HepG2 (cell line): Measurements from ENCODE around the gene KLF9. TPM values are rescaled to one million over a fixed set of nuclear protein-coding genes. Genes with fewer than 3 reads are reported as not detected.

Source experiments
- ATAC-seq: fragments of 200-7000 bp; cut with Tn5 transposase; 3 replicates; pipeline ENCODE4 v1.9.1; 2020; ENCODE audit warnings: mild to moderate bottlenecking, moderate library complexity
- BruUV-seq: library from RNA; stranded (reverse); fragments of 400-500 nt; replicated peaks from 2 replicates; lab custom pipeline; 2021; lab: Mats Ljungman, UMichigan
- CTCF ChIA-PET: fragments of 300-600 bp; formaldehyde crosslinking; extraction: SDS; loops from one replicate; lab custom pipeline; 2021; ENCODE audit warnings: low total read pairs, inconsistent platforms, low intra/inter-chr PET ratio; lab: Yijun Ruan, JAX
- POLR2A ChIA-PET: fragments of 350-600 bp; sonication (Branson Sonifier 250); formaldehyde crosslinking; loops from one replicate; lab custom pipeline; 2020; ENCODE audit warnings: antibody characterized with exemption, inconsistent platforms; lab: Yijun Ruan, JAX
- DNase-seq: peaks from one replicate; pipeline ENCODE4 v3.0.0-alpha.2; 2015; ENCODE audit warnings: low spot score
- FAIRE-seq: peaks from 3 replicates; lab custom pipeline; 2011; peaks lifted over from hg19 to GRCh38; lab: Jason Lieb, UNC
- H2AFZ ChIP-seq: one replicate; pipeline ENCODE4 v1.6.1; 2011; ENCODE audit warnings: low read length, inconsistent platforms
- H3K27ac ChIP-seq: fragments of 300-600 bp; 3 replicates; pipeline ENCODE4 v1.8.0; 2011; ENCODE audit warnings: mixed run types, mild to moderate bottlenecking, mixed read lengths, low read length, inconsistent platforms; ENCODE audit not compliant: insufficient read depth; ENCODE audit errors: extremely low read length
- H3K27me3 ChIP-seq, 2 experiments: fragments of 200-600 bp in 1 of 2; 2 replicates in 1 of 2; 3 replicates in 1 of 2; pipeline versions ENCODE4 v1.6.0 to v1.8.0; 2011; ENCODE audit warnings: low read length in 2 of 2, mild to moderate bottlenecking in 2 of 2, moderate library complexity in 2 of 2, inconsistent platforms in 1 of 2; ENCODE audit not compliant: insufficient read depth in 2 of 2, control insufficient read depth in 1 of 2
- H3K36me3 ChIP-seq, 2 experiments: fragments of 200-600 bp in 1 of 2; replicated peaks in 1 of 2; 2 replicates in 1 of 2; 3 replicates in 1 of 2; pipeline versions ENCODE4 v1.5.1 to v1.8.0; 2011; ENCODE audit warnings: low read length in 2 of 2, inconsistent platforms in 1 of 2; ENCODE audit not compliant: insufficient read depth in 2 of 2, control insufficient read depth in 1 of 2
- H3K4me1 ChIP-seq: 2 replicates; pipeline ENCODE4 v1.5.1; 2012; ENCODE audit warnings: low read length, inconsistent platforms; ENCODE audit not compliant: insufficient read depth
- H3K4me2 ChIP-seq: 2 replicates; pipeline ENCODE4 v1.6.0; 2011; ENCODE audit warnings: low read depth, low read length, inconsistent platforms
- H3K4me3 ChIP-seq, 3 experiments: fragments of 200-600 bp in 1 of 3; sonication (generic), shearing (Covaris generic) in 1 of 3; replicated peaks in 1 of 3; 2 replicates each; pipeline ENCODE4 v1.5.1; 2011 to 2016; ENCODE audit warnings: low read length in 3 of 3, inconsistent platforms in 2 of 3, low read depth in 2 of 3, mild to moderate bottlenecking in 2 of 3, control low read depth in 1 of 3, mixed read lengths in 1 of 3; ENCODE audit not compliant: insufficient read depth in 1 of 3
- H3K79me2 ChIP-seq: one replicate; pipeline ENCODE4 v1.6.1; 2011; ENCODE audit warnings: low read length, inconsistent platforms; ENCODE audit not compliant: insufficient read depth
- H3K9ac ChIP-seq: 2 replicates; pipeline ENCODE4 v1.6.0; 2011; ENCODE audit warnings: mild to moderate bottlenecking, low read depth, low read length, inconsistent platforms; ENCODE audit not compliant: insufficient read depth
- H3K9me3 ChIP-seq: 2 replicates; pipeline ENCODE4 v1.5.1; 2012; ENCODE audit warnings: mild to moderate bottlenecking, low read length
- H4K20me1 ChIP-seq: 2 replicates; pipeline ENCODE4 v1.6.0; 2011; ENCODE audit warnings: inconsistent platforms, mild to moderate bottlenecking, low read length, moderate library complexity; ENCODE audit not compliant: insufficient read depth
- AGO2 ChIP-seq: fragments of 200-400 bp; formaldehyde crosslinking; optimal IDR thresholded peaks from 2 replicates; pipeline ENCODE3; 2017; ENCODE audit warnings: mild to moderate bottlenecking, low read depth, low read length, moderate library complexity
- CC2D1A ChIP-seq: sonication (generic); formaldehyde crosslinking; IDR thresholded peaks from 2 replicates; pipeline ENCODE4 v1.8.1; 2023; ENCODE audit warnings: mild to moderate bottlenecking, missing genetic modification reagents
- DZIP1 ChIP-seq: sonication (generic); formaldehyde crosslinking; IDR thresholded peaks from 2 replicates; pipeline ENCODE4 v1.5.0; 2020; ENCODE audit warnings: mild to moderate bottlenecking, missing genetic modification reagents
- HCFC1 ChIP-seq: fragments of 150-350 bp; IDR thresholded peaks from 2 replicates; pipeline ENCODE4 v1.6.1; 2014; ENCODE audit warnings: low read depth, low read length
- HMG20B ChIP-seq: conservative IDR thresholded peaks from 2 replicates; pipeline ENCODE4 v1.6.1; 2016; ENCODE audit warnings: missing genetic modification reagents, missing compliant biosample characterization
- MAFK ChIP-seq, 2 experiments: IDR thresholded peaks in 1 of 2; conservative IDR thresholded peaks in 1 of 2; 2 replicates each; pipeline ENCODE4 v1.6.1; 2011; ENCODE audit warnings: improper control_type of control experiment in 2 of 2, low read length in 2 of 2
- MYC ChIP-seq: sonication (generic); formaldehyde crosslinking; IDR thresholded peaks from 2 replicates; pipeline ENCODE4 v1.9.0; 2021; ENCODE audit warnings: missing genetic modification reagents, borderline replicate concordance
- NKX3-1 ChIP-seq: sonication (generic); formaldehyde crosslinking; IDR thresholded peaks from 2 replicates; pipeline ENCODE4 v1.5.0; 2020; ENCODE audit warnings: missing genetic modification reagents
- SNAI1 ChIP-seq: sonication (generic); formaldehyde crosslinking; IDR thresholded peaks from 2 replicates; pipeline ENCODE4 v1.5.0; 2020; ENCODE audit warnings: mild to moderate bottlenecking, missing genetic modification reagents, borderline replicate concordance
- SRSF9 ChIP-seq: fragments of 200-400 bp; formaldehyde crosslinking; IDR thresholded peaks from 2 replicates; pipeline ENCODE4 v1.6.1; 2018; ENCODE audit warnings: borderline replicate concordance, mild to moderate bottlenecking, low read depth, low read length; ENCODE audit not compliant: insufficient read depth, poor library complexity, severe bottlenecking
- THAP7 ChIP-seq: sonication (generic); formaldehyde crosslinking; IDR thresholded peaks from 2 replicates; pipeline ENCODE4 v1.8.1; 2023; ENCODE audit warnings: mild to moderate bottlenecking, missing genetic modification reagents
- ZBTB37 ChIP-seq: sonication (generic); formaldehyde crosslinking; IDR thresholded peaks from 2 replicates; pipeline ENCODE4 v1.4.0; 2020; ENCODE audit warnings: mild to moderate bottlenecking, missing genetic modification reagents
- ZBTB38 ChIP-seq: sonication (generic); formaldehyde crosslinking; IDR thresholded peaks from 2 replicates; pipeline ENCODE4 v1.5.1; 2020; ENCODE audit warnings: mild to moderate bottlenecking, missing genetic modification reagents
- ZNF136 ChIP-seq: sonication (generic); formaldehyde crosslinking; IDR thresholded peaks from 2 replicates; pipeline ENCODE4 v1.8.1; 2022; ENCODE audit warnings: low read depth, mild to moderate bottlenecking, moderate library complexity, missing genetic modification reagents
- ZNF567 ChIP-seq: sonication (generic); formaldehyde crosslinking; IDR thresholded peaks from 2 replicates; pipeline ENCODE4 v1.8.1; 2023; ENCODE audit warnings: mild to moderate bottlenecking, missing genetic modification reagents, borderline replicate concordance
- ZNF607 ChIP-seq: sonication (generic); formaldehyde crosslinking; IDR thresholded peaks from 2 replicates; pipeline ENCODE4 v1.5.1; 2020; ENCODE audit warnings: missing genetic modification reagents, mild to moderate bottlenecking, borderline replicate concordance
- ZNF776 ChIP-seq: sonication (generic); formaldehyde crosslinking; IDR thresholded peaks from 2 replicates; pipeline ENCODE4 v1.4.0; 2020; ENCODE audit warnings: mild to moderate bottlenecking, missing genetic modification reagents
- ZNF781 ChIP-seq: sonication (generic); formaldehyde crosslinking; IDR thresholded peaks from 2 replicates; pipeline ENCODE4 v1.5.1; 2020; ENCODE audit warnings: borderline replicate concordance, mild to moderate bottlenecking, missing genetic modification reagents; ENCODE audit errors: not compliant biosample characterization
- WGBS: methylation state at CpG from one replicate; pipeline ENCODE4 v1.1.6; 2017; ENCODE audit warnings: low lambda C conversion rate; 5-methylcytosine and 5-hydroxymethylcytosine counted together
- in situ Hi-C: cut with HindIII; loops from 2 replicates; pipeline ENCODE4 v1.10.0; 2017; ENCODE audit warnings: low pct_unique_long_range_greater_than_20kb; ENCODE audit not compliant: extremely low pct_ligation_motif_present
- intact Hi-C: fragments of 100-400 bp; cut with micrococcal nuclease; formaldehyde crosslinking; loops from one replicate; pipeline ENCODE4 v1.10.0; 2022; ENCODE audit not compliant: unreplicated experiment
- polyA plus RNA-seq, 8 experiments: library from polyadenylated mRNA; depleted of rRNA in 3 of 8; stranded (reverse) in 7 of 8; unstranded in 1 of 8; fragments of >200 nt; fragmentation: Illumina TruSeq in 4 of 8; extraction: Trizol in 4 of 8; gene quantifications; 2 replicates each; pipeline versions ENCODE4 v1.2.1 to v1.2.3, GENCODE V29; 2011 to 2016; ENCODE audit warnings: low read depth in 4 of 8, missing spikeins in 1 of 8, mixed read lengths in 1 of 8; ENCODE audit not compliant: insufficient read depth in 1 of 8
- total RNA-seq, 5 experiments: library from RNA; depleted of rRNA; stranded (reverse); fragments of >200 nt; fragmentation: Illumina TruSeq; extraction: Trizol; gene quantifications; 2 replicates each; pipeline ENCODE4 v1.2.3, GENCODE V29; 2016; ENCODE audit warnings: low read depth in 1 of 5

KLF9 gene
- total and polyA plus RNA-seq, 2 of the 13 experiments (the other 11 are each of a cell fraction or from before 2014, with no cell fraction given), result 5.7 to 7.2 TPM

DNA sequence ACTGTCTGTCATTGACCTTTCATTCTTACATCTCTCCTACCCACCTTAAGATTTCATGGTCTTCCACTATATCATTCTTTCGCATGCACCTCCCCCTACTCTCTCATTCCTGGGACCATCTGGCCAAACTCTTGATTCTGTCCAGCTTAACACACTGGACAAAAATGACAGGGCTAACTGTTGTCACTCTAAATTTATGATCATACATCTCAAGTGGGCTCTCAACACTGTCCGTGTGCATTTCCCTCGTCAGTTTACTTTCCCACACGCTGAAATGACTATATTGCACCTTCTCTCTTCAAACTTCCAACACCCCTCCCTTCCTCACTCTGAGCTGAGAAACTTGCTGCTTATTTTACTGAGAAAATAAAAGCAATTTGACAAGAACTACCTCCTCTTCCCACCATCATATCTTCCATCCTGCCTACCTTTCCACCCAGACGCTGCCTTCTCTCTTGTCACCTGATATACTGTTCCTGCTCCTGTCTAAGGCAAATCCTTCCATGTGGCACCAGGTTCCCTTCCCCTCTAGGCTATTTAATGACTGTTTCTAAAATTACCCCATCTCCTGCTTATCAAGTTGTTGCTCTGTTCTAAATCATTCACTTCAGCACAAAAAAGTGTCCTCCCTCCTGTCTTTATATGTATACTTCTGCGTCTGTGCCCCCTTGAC is 8.1 kb upstream of the KLF9 start:
- FAIRE-seq (no peak), ATAC-seq (no peak)
- POLR2A ChIA-PET, result interaction anchor here (2.0 to 4.9 kb wide), 4 partner anchors 11 to 57 kb away, joined by 7 to 79 read pairs (median 44); no protein-coding TSS in a partner anchor

More for the DNA sequence above, 8.1 kb upstream of the KLF9 start:
- DNase-seq, result no peak
- no peak overlapping the region for H3K9ac ChIP-seq
- TF ChIP-seq ZBTB38 (no peak), DZIP1 (CRISPR knock-in tag) (no peak), ZNF781 (CRISPR knock-in tag) (no peak), ZBTB37 (CRISPR knock-in tag) (no peak), AGO2 (no peak), ZNF776 (CRISPR knock-in tag) (no peak), MAFK (conservative IDR thresholded peaks at IDR 0.05 in 1 of 2, IDR thresholded peaks at IDR 0.05 in 1 of 2; ENCODE audit: low read length in 2 of 2) (no peak), HMG20B (CRISPR knock-in tag) (no peak), ZNF567 (CRISPR knock-in tag) (no peak), SRSF9 (no peak), NKX3-1 (CRISPR knock-in tag) (no peak), CC2D1A (CRISPR knock-in tag) (no peak), ZNF607 (CRISPR knock-in tag) (no peak), SNAI1 (CRISPR knock-in tag) (no peak), THAP7 (CRISPR knock-in tag) (no peak), MYC (no peak), ZNF136 (CRISPR knock-in tag) (no peak), HCFC1 (no peak)
- TF ChIP-seq, all 625 proteins: peak for 0
- Histone ChIP-seq H3K4me2 (no peak overlapping the region), H3K79me2 (no peaks in the 10 kb centered on the region), H3K36me3 (no peaks in the 10 kb centered on the region), H3K4me3 (no peak overlapping the region), H4K20me1 (no peaks in the 10 kb centered on the region), H3K27ac (no peak overlapping the region), H3K27me3 (peaks cover 0 to 7% of the 10 kb centered on the region in 2 experiments; a peak in 2 of 5 replicates), H3K4me1 (peaks cover 29% of the 10 kb centered on the region), H3K9me3 (no peaks in the 10 kb centered on the region), H2AFZ (no peak overlapping the region)
- intact Hi-C loops (no loop called here), in situ Hi-C loops (no loop called here)
- BruUV-seq, result no TSS peak
- CTCF ChIA-PET, result no interaction called here
- WGBS, result 81% methylated on average over 6 of the region's 6 CpGs
